Measurements from ENCODE around the gene CS.

GRCh38 chr12:56242986-56243385 lies 57.1 kb downstream of the CS start:
- no peak for TF ChIP-seq POLR2A (IDR thresholded peaks at IDR 0.05)
- TF ChIP-seq CTCF (IDR thresholded peaks at IDR 0.05), result no peak

Measured in testis (tissue), 2 donors.